GM12891 (cell line): ENCODE measurements around the gene CHMP1B.

ENCODE experiments used
- POLR2A ChIP-seq: IDR thresholded peaks from 2 replicates; pipeline ENCODE4 v1.6.1; 2011; ENCODE audit warnings: low read depth, low read length, control low read depth
- POLR2AphosphoS5 ChIP-seq: IDR thresholded peaks from 2 replicates; pipeline ENCODE4 v1.6.1; 2011; ENCODE audit warnings: low read depth, low read length, control low read depth

- no peak for TF ChIP-seq POLR2AphosphoS5
- no peak for TF ChIP-seq POLR2A
Observed at GRCh38 chr18:11811009-11811408, 40.2 kb upstream of the CHMP1B start.
